Bladder microvascular endothelial cell (primary cell): ENCODE data around the gene FBXO21. TPM values are rescaled to one million over a fixed set of nuclear protein-coding genes. Genes with fewer than 3 reads are reported as not detected.

Source experiments
- total RNA-seq: library from RNA; depleted of rRNA; stranded (reverse); fragments of >200 nt; gene quantifications from 2 replicates; pipeline ENCODE4 v1.2.3, GENCODE V29; 2014

FBXO21 gene
- 109 and 184 TPM in 2 replicates for total RNA-seq

DNA sequence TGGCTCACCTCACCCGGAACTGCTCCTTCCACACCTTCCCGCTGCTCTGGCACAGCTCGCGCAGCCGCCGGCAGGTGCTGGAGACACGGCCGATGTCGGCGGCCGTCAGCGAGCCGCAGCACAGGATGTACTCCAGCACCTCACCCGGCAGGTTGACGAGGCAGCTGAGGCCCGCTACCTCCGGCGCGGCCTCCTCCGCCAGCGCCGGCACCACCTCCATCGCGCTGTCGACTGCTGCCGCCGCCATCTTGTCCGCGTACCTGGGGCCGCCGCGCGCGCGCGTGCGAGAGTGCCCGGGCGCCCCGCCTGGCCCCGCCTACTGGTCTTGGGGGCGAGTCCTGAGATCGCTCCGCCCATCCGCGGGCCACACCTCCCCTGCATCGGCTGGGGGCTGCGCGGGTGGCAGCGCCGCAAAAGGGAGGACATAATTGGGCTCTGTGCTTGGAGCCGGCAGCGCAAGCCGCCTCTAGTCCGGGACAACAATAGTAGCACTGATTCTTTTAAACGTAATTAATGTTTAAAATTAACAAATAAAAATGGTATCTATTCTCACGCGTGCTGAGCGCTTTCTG is at the start of gene FBXO21:
Gene FBXO21 (minus strand): TSS at position 261 of the 572 bp plus-strand sequence. CDS start 14 bp downstream, at position 247.

Other genes starting within 250 kb of the FBXO21 start
- 2.5 and 3.7 TPM in 2 replicates for gene TESC, start 91.1 kb downstream of the FBXO21 start, total RNA-seq
- gene NOS1, start 171.2 kb upstream of the FBXO21 start, total RNA-seq = not detected in 2 replicates